Measurements from ENCODE around the gene HACL1. TPM values are rescaled to one million over a fixed set of nuclear protein-coding genes. Genes with fewer than 3 reads are reported as not detected.

Gene HACL1
- polyA plus RNA-seq, 1 experiment, result 32.4 TPM

DNA sequence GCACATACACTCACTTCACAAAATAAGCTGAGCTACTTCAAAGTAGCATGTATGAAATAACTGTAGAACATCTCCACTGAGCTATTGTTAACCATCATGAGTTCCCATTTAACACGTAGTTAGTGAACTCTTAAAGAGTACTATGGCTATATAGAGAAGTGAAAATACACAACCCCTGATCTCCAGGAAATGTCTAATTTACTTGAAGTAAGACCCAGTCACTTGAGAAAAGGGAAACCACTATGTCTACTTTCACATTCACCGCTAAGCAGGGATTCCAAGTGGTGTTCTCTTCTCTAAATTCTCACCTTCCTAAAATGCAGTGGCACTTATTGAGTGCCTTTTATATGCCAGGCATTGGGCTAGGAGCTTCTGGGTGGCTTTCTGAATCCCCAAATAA is 44.9 kb downstream of the HACL1 start:
- DNase-seq (ENCODE audit: low read depth), result no peak
- TF ChIP-seq, protein P1, sequence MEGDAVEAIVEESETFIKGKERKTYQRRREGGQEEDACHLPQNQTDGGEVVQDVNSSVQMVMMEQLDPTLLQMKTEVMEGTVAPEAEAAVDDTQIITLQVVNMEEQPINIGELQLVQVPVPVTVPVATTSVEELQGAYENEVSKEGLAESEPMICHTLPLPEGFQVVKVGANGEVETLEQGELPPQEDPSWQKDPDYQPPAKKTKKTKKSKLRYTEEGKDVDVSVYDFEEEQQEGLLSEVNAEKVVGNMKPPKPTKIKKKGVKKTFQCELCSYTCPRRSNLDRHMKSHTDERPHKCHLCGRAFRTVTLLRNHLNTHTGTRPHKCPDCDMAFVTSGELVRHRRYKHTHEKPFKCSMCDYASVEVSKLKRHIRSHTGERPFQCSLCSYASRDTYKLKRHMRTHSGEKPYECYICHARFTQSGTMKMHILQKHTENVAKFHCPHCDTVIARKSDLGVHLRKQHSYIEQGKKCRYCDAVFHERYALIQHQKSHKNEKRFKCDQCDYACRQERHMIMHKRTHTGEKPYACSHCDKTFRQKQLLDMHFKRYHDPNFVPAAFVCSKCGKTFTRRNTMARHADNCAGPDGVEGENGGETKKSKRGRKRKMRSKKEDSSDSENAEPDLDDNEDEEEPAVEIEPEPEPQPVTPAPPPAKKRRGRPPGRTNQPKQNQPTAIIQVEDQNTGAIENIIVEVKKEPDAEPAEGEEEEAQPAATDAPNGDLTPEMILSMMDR (IDR thresholded peaks at IDR 0.05; ENCODE audit: insufficient read depth, low read depth, low read length), result no peak
- Histone ChIP-seq H3K27me3 (ENCODE audit: control insufficient read depth, insufficient read depth, low read length) (no peaks in the 10 kb centered on the region), H3K36me3 (ENCODE audit: control insufficient read depth, insufficient read depth, low read length) (peaks cover 3% of the 10 kb centered on the region; the same call in 1 of the 2 replicates), H3K4me3 (ENCODE audit: low read depth, low read length) (no peak overlapping the region)
- CTCF ChIA-PET, result interaction anchor here (0.5 to 2.8 kb wide), 14 partner anchors 8 to 449 kb away, joined by 3 to 13 read pairs (median 4); partner anchors contain the start of genes CAPN7, EAF1 and METTL6
- POLR2A ChIA-PET, result no interaction called here

DNA sequence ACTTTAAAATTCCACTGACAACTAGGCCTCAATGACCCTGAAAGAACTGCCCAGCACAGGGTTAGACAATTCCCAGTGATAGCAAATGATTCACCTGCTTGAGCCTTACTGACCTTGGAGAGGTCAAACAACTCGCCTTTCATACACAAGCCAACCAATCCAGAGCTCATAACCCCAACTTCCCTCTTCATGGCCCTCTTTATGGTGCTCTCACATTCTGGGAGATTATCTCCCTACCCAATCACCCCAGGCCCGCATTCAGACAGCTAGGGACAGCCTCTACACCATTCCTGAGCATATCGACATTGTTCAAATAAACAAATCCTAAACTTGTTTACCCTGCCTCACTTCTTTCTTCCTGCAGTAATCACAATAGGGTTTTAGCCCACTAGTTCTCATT is 47.6 kb downstream of the HACL1 start:
- TF ChIP-seq, protein P1 (IDR thresholded peaks at IDR 0.05; ENCODE audit: insufficient read depth, low read depth, low read length), result no peak
- no peak for DNase-seq (ENCODE audit: low read depth)
- Histone ChIP-seq H3K36me3 (ENCODE audit: control insufficient read depth, insufficient read depth, low read length) (peaks cover 3% of the 10 kb centered on the region; the same call in 1 of the 2 replicates), H3K4me3 (ENCODE audit: low read depth, low read length) (no peak overlapping the region), H3K27me3 (ENCODE audit: control insufficient read depth, insufficient read depth, low read length) (no peaks in the 10 kb centered on the region)
- ChIA-PET POLR2A (no interaction called here), CTCF (no interaction called here)

DNA sequence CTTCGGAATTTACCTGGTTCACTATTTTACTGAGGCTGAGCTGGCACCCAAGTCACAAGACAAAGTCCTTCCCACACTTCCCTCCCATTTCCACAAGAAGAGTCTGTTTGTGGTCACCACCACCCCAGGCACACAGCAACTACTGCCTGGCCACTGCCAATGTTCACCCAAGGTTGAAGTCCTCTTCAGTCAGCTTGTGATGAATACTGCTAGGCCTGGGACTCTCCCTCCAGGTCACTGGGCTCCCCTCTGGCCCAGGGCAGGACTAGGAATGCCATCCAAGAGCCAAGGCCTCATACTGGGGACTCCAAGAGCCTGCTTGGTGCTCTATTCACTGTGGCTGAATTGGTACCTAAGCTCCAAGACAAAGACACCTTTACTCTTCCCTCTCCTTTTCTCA is 49.5 kb downstream of the HACL1 start:
- H3K36me3 ChIP-seq (ENCODE audit: control insufficient read depth, insufficient read depth, low read length), result peaks cover 3% of the 10 kb centered on the region; the same call in 1 of the 2 replicates
- no peak overlapping the region for H3K4me3 ChIP-seq (ENCODE audit: low read depth, low read length)
- no peak for DNase-seq (ENCODE audit: low read depth)
- H3K27me3 ChIP-seq (ENCODE audit: control insufficient read depth, insufficient read depth, low read length), result no peaks in the 10 kb centered on the region
- POLR2A ChIA-PET, result no interaction called here
- CTCF ChIA-PET, result no interaction called here
- TF ChIP-seq, protein P1 (IDR thresholded peaks at IDR 0.05; ENCODE audit: insufficient read depth, low read depth, low read length), result no peak

DNA sequence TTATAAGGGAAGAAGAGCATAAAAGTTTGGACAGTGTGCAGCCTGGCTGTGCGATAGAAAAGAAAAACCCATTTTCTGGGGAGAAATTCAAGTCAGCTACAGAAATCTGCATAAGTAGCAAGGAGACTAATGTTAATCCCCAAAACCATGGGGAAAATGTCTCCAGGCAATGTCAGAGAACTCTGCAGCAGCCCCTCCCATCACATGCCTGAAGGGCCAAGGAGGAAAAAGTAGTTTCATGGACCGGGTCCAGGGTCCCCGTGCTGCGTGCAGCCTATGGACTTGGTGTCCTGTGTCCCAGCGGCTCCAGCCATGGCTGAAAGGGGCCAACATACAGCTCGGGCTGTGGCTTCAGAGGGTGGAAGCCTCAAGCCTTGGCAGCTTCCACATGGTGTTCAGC is 51.5 kb downstream of the HACL1 start:
- TF ChIP-seq, protein P1 (IDR thresholded peaks at IDR 0.05; ENCODE audit: insufficient read depth, low read depth, low read length), result no peak
- Histone ChIP-seq H3K36me3 (ENCODE audit: control insufficient read depth, insufficient read depth, low read length) (peaks cover 3% of the 10 kb centered on the region; the same call in 1 of the 2 replicates), H3K4me3 (ENCODE audit: low read depth, low read length) (no peak overlapping the region), H3K27me3 (ENCODE audit: control insufficient read depth, insufficient read depth, low read length) (no peaks in the 10 kb centered on the region)
- POLR2A ChIA-PET, result no interaction called here
- CTCF ChIA-PET, result no interaction called here
- DNase-seq (ENCODE audit: low read depth), result no peak

DNA sequence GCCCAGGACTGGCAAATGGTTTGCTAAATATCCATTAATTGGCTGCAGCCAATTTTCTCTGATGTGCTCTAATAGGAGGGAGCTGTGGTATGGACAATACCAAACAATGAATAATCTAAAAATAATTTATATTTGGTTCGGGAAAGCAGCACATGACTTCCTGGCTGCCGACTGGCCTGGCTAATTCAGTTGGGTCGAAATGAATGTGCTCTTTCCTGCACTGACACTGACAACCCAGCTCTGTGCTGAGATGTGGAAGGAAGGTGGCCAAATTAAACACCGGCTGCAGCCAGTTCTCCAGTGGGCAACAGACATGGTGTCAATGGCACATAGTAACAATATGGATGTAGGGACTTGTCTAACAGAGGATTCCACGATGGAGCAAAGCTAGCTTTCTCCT is 58.8 kb downstream of the HACL1 start:
- CTCF ChIA-PET, result interaction anchor here (1.2 kb wide), 1 partner anchor 14 kb away, joined by 3 read pairs; no protein-coding TSS in a partner anchor
- Histone ChIP-seq H3K4me3 (ENCODE audit: low read depth, low read length) (no peak overlapping the region), H3K27me3 (ENCODE audit: control insufficient read depth, insufficient read depth, low read length) (no peaks in the 10 kb centered on the region), H3K36me3 (ENCODE audit: control insufficient read depth, insufficient read depth, low read length) (no peaks in the 10 kb centered on the region)
- DNase-seq (ENCODE audit: low read depth), result no peak
- POLR2A ChIA-PET, result interaction anchor here (0.5 kb wide), 1 partner anchor 709 kb away, joined by 6 read pairs; no protein-coding TSS in a partner anchor
- TF ChIP-seq, protein P1 (IDR thresholded peaks at IDR 0.05; ENCODE audit: insufficient read depth, low read depth, low read length), result no peak
